Thoracic aorta (tissue), 2 donors: Measurements from ENCODE around the gene FGF8. TPM values are rescaled to one million over a fixed set of nuclear protein-coding genes. Genes with fewer than 3 reads are reported as not detected.

Source experiments
- ATAC-seq: fragments of 150-250 bp; one replicate; pipeline ENCODE4 v1.8.0; 2017; ENCODE audit warnings: low read depth; ENCODE audit not compliant: insufficient number of reproducible peaks, low FRiP score
- DNase-seq: peaks from one replicate; pipeline ENCODE4 v3.0.0-alpha.2; 2020; ENCODE audit warnings: low spot score
- H3K27ac ChIP-seq, 2 donors: fragments of 200-600 bp; sonication (generic); 1 replicate in 1 of 2; 2 replicates in 1 of 2; pipeline ENCODE4 v1.5.1; 2016; ENCODE audit warnings: mild to moderate bottlenecking in 2 of 2, moderate library complexity in 2 of 2
- H3K27me3 ChIP-seq: fragments of 200-600 bp; sonication (generic); replicated peaks from 2 replicates; pipeline ENCODE4 v1.6.0; 2016; ENCODE audit warnings: mild to moderate bottlenecking; ENCODE audit not compliant: insufficient read depth
- H3K36me3 ChIP-seq: fragments of 200-600 bp; sonication (generic); one replicate; pipeline ENCODE4 v1.5.1; 2016
- H3K4me1 ChIP-seq, 2 donors: fragments of 200-600 bp; sonication (generic); 1 replicate in 1 of 2; 2 replicates in 1 of 2; pipeline versions ENCODE4 v1.5.1 to v1.6.0; 2016; ENCODE audit warnings: low read depth in 2 of 2, mild to moderate bottlenecking in 1 of 2; ENCODE audit not compliant: control insufficient read depth in 1 of 2
- H3K4me3 ChIP-seq: fragments of 200-600 bp; sonication (generic); 2 replicates; pipeline ENCODE4 v1.5.1; 2016; ENCODE audit warnings: mild to moderate bottlenecking
- H3K9me3 ChIP-seq: fragments of 200-600 bp; sonication (generic); 2 replicates; pipeline ENCODE4 v1.5.1; 2016
- total RNA-seq, 2 donors: library from RNA; depleted of rRNA; stranded (reverse); fragments of >200 nt; gene quantifications; one replicate each; pipeline versions ENCODE4 v1.1.0 to v1.2.3, GENCODE V29; 2016
- TF ChIP-seq, protein P1 (sequence below): fragments of 200-600 bp; sonication (generic); IDR thresholded peaks from one replicate; pipeline ENCODE4 v1.5.1; 2019; ENCODE audit warnings: antibody characterized with exemption

The FGF8 gene
- total RNA-seq, 2 donors from 2014 or later: not detected

DNA sequence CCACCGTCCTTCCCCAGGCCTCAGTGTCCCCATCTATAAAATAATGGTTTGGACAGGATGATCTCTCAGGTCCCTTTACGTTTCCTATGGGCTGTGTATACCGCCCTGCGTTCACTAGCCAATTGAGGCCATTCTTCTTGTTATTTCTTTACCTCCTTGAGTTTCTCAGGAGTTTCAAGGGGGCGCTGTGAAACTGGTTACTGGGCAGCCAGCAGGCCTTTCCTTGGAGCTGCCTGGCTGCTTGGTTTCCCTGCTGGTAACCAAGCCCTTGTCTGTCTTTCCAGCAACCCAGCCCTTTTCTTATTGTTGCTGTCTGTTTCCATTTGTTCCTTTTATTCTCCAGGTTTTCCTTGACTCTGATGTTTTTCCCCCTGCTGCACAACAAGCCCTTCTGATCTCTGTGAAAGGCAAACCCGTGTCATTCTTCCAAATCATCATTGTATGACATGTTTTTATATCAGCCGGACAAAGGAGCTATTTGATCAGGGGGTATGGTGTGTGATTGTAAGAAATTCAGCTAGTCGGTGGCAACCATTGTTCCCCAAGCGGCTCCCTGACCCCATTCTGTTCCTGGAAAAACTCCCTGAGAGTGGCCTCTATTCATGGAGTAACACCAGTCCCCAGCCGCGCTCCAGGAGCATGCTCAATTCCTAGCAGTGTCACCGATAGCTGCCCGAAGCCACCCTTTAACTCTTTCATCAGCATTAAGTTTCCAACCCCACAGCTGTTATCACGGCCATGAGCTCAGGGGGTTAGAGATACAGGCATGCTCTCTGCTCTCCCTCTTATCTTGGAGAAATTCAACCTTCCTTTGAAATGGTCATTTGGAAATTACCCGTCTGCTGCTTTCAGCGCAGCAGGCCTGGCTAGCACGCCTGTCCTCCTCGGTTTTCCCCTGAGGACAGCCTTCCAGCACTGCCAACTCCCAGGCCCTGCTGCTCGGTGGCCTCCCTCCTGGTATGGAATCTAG lies 26.6 kb downstream of the FGF8 start:
- TF ChIP-seq, protein P1, sequence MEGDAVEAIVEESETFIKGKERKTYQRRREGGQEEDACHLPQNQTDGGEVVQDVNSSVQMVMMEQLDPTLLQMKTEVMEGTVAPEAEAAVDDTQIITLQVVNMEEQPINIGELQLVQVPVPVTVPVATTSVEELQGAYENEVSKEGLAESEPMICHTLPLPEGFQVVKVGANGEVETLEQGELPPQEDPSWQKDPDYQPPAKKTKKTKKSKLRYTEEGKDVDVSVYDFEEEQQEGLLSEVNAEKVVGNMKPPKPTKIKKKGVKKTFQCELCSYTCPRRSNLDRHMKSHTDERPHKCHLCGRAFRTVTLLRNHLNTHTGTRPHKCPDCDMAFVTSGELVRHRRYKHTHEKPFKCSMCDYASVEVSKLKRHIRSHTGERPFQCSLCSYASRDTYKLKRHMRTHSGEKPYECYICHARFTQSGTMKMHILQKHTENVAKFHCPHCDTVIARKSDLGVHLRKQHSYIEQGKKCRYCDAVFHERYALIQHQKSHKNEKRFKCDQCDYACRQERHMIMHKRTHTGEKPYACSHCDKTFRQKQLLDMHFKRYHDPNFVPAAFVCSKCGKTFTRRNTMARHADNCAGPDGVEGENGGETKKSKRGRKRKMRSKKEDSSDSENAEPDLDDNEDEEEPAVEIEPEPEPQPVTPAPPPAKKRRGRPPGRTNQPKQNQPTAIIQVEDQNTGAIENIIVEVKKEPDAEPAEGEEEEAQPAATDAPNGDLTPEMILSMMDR: no peak
- Histone ChIP-seq H3K4me1 (no peaks in the 10 kb centered on the region), H3K27ac (no peak overlapping the region), H3K36me3 (no peaks in the 10 kb centered on the region), H3K4me3 (no peak overlapping the region), H3K27me3 (no peaks in the 10 kb centered on the region), H3K9me3 (no peaks in the 10 kb centered on the region)
- ATAC-seq (no peak), DNase-seq (no peak)

DNA sequence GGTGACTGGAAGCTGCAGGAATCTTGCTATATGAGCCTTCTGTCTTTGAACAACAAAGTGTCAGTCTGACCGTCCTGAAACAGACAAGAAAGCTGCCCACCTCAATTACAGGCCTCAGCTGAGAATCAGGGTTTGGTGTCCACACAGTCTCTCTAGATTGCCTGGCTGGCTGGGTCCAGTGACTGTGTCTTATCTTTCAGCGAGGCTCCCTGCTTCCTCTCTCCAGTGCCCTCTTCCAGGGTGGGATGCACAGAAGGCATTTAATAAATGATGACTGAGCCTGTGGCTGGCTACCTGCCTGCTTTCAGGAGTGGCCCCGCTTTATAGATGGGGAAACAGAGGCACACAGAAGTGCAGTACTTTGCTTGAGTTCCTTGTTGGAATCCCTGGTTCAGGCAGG lies 27.4 kb downstream of the FGF8 start:
- ATAC-seq: no peak
- no peak overlapping the region for H3K4me3 ChIP-seq
- DNase-seq: no peak
- no peaks in the 10 kb centered on the region for H3K4me1 ChIP-seq
- no peaks in the 10 kb centered on the region for H3K9me3 ChIP-seq
- no peak overlapping the region for H3K27ac ChIP-seq
- TF ChIP-seq, protein P1: no peak
- no peaks in the 10 kb centered on the region for H3K27me3 ChIP-seq
- H3K36me3 ChIP-seq: no peaks in the 10 kb centered on the region

DNA sequence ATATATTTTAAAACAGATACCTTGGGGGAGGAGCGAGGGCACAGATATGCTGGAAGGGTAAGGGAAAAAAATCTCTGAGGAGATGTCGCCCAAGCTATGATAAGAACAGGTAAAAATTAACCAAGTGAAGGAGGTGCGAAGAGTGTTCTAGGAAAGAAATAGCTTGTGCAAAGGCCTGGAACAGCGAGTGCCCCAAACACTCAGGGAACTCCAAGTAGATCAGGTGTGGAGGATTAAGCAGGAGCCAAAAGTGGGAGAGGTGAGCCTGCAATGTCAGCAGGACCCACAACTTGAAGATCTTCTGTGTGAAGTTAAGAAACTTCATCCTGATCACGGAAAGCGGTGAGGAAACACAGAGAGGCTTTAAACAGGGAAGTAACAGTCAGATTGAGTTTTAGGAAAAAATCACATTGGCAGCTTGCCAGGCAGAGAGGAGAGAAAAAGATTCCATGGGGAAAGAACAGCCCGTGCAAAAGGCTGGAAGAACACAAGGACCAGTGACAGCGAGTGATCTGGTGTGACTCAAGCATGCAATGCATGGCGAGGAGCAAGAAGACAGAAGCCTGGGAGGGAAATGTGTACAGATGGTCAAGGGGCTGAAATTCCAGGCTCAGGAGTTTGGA lies 30.7 kb downstream of the FGF8 start:
- ATAC-seq (no peak), DNase-seq (no peak)
- TF ChIP-seq, protein P1: no peak
- H3K27ac ChIP-seq: no peak overlapping the region
- no peaks in the 10 kb centered on the region for H3K4me1 ChIP-seq
- no peaks in the 10 kb centered on the region for H3K36me3 ChIP-seq
- no peaks in the 10 kb centered on the region for H3K9me3 ChIP-seq
- no peaks in the 10 kb centered on the region for H3K27me3 ChIP-seq
- no peak overlapping the region for H3K4me3 ChIP-seq

DNA sequence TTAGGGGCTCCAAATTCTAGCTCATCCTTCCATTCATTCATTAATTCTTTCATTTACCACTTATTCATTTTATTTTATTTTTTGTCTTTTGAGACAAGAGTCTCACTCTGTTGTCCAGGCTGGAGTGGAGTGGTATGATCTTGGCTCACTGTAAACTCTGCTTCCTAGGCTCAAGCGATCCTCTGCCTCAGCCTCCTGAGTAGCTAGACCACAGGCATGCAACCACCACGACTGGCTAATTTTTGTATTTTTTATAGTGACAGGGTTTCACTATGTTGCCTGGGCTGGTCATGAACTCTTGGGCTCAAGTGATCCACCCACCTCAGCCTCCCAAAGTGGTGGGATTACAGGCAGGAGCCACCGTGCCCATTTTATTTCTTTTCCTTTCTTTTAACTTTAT lies 31.6 kb downstream of the FGF8 start:
- TF ChIP-seq, protein P1: no peak
- H3K4me3 ChIP-seq: no peak overlapping the region
- ATAC-seq (no peak), DNase-seq (no peak)
- H3K27ac ChIP-seq: no peak overlapping the region
- H3K4me1 ChIP-seq: no peaks in the 10 kb centered on the region
- no peaks in the 10 kb centered on the region for H3K27me3 ChIP-seq
- H3K36me3 ChIP-seq: no peaks in the 10 kb centered on the region
- no peaks in the 10 kb centered on the region for H3K9me3 ChIP-seq

DNA sequence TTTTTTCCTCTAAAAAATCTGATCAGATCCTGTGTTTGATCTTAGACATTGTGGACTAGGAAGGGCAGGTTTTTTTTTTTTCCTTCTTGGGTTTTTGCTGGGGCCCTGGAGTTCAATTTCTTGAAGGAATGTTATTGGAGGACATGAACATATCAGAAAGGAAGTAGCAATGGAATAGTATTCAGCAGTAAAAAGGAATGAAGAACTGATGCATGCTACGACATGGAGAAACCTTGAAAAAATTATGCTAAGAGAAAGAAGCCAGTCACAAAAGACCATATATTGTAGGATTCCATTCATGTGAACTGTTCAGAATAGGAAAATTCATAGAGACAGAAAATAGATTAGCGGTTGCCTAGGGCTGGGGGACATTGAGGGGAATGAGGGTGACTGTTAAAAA lies 34.0 kb downstream of the FGF8 start:
- H3K27me3 ChIP-seq: no peaks in the 10 kb centered on the region
- TF ChIP-seq, protein P1: no peak
- no peaks in the 10 kb centered on the region for H3K9me3 ChIP-seq
- H3K27ac ChIP-seq: no peak overlapping the region
- no peak for DNase-seq
- H3K36me3 ChIP-seq: no peaks in the 10 kb centered on the region
- H3K4me1 ChIP-seq: no peaks in the 10 kb centered on the region
- H3K4me3 ChIP-seq: no peak overlapping the region
- ATAC-seq: no peak
